Fibroblast of pulmonary artery (primary cell): ENCODE results near the gene SEMA6C.

ENCODE experiments used
- DNase-seq: peaks from one replicate; pipeline ENCODE4 v3.0.0-alpha.2; 2010; ENCODE audit warnings: low read depth
- H3K4me3 ChIP-seq: replicated peaks from 2 replicates; pipeline ENCODE4 v1.5.1; 2011; ENCODE audit warnings: low read depth, mild to moderate bottlenecking, control low read depth, low read length, moderate library complexity
- TF ChIP-seq, protein P1 (sequence below): IDR thresholded peaks from 2 replicates; pipeline ENCODE4 v1.5.1; 2011; ENCODE audit warnings: mild to moderate bottlenecking, control low read depth, low read length, inconsistent platforms; ENCODE audit errors: missing control alignments

The SEMA6C gene

DNA sequence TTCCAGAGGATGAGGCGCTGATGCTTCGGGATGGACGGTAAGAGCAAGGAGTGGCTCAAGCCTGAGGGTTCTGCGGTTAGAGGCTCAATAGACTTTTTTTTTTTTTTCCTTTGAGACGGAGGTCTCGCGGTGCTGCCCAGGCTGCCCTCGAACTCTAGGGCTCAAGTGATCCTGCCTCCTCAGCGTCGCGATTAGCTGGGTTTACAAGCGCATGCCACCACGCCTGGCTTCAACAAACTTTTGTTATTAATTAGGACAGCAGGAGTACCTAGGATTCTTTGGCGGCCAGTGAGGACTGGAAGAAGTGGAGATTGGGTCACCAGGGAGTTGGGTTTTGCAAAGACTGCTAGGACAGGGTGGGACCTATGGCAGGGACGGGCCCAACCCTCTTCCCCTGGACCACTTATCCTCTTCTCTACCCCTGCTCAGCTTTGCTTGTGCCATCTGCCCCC, 20.1 kb upstream of the SEMA6C start:
- TF ChIP-seq, protein P1, sequence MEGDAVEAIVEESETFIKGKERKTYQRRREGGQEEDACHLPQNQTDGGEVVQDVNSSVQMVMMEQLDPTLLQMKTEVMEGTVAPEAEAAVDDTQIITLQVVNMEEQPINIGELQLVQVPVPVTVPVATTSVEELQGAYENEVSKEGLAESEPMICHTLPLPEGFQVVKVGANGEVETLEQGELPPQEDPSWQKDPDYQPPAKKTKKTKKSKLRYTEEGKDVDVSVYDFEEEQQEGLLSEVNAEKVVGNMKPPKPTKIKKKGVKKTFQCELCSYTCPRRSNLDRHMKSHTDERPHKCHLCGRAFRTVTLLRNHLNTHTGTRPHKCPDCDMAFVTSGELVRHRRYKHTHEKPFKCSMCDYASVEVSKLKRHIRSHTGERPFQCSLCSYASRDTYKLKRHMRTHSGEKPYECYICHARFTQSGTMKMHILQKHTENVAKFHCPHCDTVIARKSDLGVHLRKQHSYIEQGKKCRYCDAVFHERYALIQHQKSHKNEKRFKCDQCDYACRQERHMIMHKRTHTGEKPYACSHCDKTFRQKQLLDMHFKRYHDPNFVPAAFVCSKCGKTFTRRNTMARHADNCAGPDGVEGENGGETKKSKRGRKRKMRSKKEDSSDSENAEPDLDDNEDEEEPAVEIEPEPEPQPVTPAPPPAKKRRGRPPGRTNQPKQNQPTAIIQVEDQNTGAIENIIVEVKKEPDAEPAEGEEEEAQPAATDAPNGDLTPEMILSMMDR: no peak
- peak overlapping the region; percentile 85 for H3K4me3 ChIP-seq
- peak; percentile 59 for DNase-seq

DNA sequence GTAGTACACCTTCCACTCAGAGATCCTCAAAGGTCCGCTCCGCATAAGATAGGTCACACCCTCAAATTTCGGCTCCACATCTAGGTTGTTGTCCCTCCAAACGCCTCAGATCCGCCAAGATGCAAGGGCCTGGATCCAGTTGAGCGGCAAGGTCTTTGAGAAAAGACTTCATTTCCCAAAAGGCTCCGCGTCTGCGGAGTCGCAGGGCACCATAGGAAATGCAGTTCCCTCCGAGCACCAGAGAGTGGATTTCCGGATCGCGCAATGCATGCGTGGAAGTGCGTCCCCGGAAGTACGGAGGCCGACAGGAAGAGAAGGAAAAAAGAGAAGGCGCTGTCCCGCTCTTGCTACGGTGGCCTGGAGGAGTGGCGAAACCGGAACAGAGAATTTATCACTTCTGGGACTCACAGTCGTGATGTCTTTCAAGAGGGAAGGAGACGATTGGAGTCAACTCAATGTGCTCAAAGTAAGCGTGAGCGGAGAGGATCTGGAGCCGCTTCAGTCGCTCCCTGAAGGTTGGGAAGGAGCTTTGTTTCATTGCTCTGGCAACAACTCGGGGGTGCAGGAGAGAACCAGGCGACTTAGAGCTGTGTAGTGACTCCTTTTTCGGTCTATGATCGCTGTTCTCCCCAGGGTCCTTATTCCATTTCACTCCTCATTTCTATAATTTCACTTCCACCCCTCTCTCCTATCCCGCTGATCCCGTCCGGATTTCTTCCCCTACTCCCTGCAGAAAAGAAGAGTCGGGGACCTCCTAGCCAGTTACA, 19.5 kb upstream of the SEMA6C start, which contains the start of the genes LYSMD1 and SCNM1:
LYSMD1 (minus strand) TSS at position 165 of the 767 bp plus-strand sequence. CDS start 644 bp downstream, outside the sequence.
SCNM1 (plus strand) TSS at position 407 of the 767 bp plus-strand sequence; CDS start at position 416, 9 bp downstream.
- H3K4me3 ChIP-seq: peak within 1 kb of the TSS; percentile 85
- DNase-seq: peak; percentile 99
- TF ChIP-seq, protein P1: no peak

DNA sequence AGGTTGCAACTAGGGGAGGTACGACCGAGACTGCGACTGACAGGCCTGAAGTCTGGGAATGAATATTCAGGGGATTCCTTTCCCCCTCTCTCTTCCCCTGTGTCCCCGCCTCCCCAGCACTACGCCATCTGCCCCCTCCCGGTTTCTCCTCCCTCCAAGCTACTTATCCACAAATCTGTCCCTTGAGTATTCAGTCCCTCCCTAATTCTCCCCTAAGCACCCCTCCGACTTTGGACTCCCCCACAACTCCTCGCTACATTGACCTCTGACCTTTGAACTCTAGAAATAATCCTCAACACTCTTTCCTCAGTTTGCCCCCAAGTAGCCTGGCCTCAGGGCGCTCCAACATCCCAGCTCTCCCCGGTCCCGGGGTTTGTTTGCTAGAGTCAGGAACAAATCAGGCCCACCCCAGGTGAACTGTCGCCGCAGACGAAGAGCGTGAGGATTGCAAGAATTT, 18.9 kb upstream of the SEMA6C start:
- H3K4me3 ChIP-seq: peak overlapping the region; percentile 85
- DNase-seq: no peak
- TF ChIP-seq, protein P1: no peak

DNA sequence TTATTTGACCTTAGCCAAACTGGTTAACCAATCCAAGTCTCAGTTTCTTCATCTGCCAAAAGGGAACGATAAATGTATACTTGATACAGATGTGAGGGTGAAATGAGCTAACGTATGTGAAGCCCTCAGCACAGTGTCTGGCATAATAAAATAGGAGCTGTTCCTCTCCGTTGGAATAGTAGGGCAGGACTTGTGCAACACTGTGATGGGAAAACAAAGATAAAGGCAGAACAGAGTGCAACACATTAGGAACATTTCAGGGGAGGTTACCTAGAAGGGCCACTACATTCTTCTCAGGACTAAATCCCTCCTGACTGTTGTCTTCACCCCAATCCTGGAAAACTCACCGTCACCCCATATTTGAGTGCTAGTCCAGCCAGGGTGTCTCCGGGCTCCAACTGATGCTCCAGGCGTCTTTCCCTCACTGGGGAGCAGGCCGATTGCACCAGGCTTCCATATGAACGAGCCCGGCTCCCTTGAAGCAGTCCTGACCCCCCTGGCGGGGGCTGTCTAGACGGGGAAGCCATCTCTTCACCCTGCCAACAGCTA, 18.4 kb upstream of the SEMA6C start:
- H3K4me3 ChIP-seq: peak overlapping the region; percentile 85
- TF ChIP-seq, protein P1: no peak
- DNase-seq: peak; percentile 58

DNA sequence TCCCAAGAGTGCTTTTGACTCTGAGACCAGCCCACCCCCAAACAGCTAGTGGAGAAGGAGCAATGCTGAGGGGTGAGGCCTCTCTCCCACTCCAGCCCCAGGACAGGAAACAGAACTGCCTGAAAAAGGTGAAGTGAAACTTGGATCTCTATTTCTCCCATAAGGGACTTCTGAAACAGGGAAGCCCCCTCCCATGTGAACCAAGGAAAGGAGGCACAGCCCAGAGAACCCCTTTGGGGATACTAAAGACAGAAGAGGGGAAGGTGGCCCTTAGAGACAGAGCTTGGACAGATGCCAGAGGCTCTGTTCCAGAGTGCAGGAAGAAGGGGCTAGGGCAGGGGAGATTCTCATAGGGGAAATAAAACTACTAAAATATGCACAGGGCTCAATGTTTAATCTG, 12.9 kb upstream of the SEMA6C start:
- H3K4me3 ChIP-seq: no peak overlapping the region
- TF ChIP-seq, protein P1: no peak
- DNase-seq: no peak

DNA sequence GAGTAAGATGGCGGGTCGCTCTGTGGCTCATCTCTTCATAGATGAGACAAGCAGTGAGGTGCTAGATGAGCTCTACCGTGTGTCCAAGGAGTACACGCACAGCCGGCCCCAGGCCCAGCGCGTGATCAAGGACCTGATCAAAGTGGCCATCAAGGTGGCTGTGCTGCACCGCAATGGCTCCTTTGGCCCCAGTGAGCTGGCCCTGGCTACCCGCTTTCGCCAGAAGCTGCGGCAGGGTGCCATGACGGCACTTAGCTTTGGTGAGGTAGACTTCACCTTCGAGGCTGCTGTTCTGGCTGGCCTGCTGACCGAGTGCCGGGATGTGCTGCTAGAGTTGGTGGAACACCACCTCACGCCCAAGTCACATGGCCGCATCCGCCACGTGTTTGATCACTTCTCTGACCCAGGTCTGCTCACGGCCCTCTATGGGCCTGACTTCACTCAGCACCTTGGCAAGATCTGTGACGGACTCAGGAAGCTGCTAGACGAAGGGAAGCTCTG, 12.4 kb upstream of the SEMA6C start:
- TF ChIP-seq, protein P1: no peak
- no peak overlapping the region for H3K4me3 ChIP-seq
- DNase-seq: no peak
